NB4 (cell line): ENCODE data around the gene RDH11.

Experiments
- POLR2A ChIP-seq: IDR thresholded peaks from 2 replicates; pipeline ENCODE4 v1.6.1; 2011; ENCODE audit warnings: mild to moderate bottlenecking; ENCODE audit not compliant: insufficient read length; ENCODE audit errors: extremely low read depth
- TF ChIP-seq, protein P1 (sequence below): IDR thresholded peaks from one replicate; pipeline ENCODE4 v1.5.1; 2012; ENCODE audit warnings: low read depth, low read length

DNA sequence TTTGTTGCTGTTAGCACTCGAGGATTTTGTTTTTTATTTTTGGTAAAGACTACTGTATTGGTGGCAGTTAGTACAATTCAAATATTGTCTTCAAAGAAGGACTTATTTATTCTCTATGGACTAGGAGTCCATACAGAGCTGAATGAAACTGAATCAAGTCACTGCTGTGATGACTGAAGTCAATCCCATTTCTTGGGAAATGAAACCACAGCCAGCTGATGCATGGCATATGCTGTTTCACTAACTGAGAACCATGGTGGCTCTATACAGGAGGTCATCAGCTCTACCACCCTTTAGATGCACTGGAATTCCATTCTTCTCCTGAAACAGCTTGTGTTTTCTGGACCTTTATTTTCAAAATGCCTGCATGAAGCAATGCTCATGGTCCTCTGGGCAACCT, 43.4 kb downstream of the RDH11 start:
- no peak for TF ChIP-seq POLR2A
- TF ChIP-seq, protein P1, sequence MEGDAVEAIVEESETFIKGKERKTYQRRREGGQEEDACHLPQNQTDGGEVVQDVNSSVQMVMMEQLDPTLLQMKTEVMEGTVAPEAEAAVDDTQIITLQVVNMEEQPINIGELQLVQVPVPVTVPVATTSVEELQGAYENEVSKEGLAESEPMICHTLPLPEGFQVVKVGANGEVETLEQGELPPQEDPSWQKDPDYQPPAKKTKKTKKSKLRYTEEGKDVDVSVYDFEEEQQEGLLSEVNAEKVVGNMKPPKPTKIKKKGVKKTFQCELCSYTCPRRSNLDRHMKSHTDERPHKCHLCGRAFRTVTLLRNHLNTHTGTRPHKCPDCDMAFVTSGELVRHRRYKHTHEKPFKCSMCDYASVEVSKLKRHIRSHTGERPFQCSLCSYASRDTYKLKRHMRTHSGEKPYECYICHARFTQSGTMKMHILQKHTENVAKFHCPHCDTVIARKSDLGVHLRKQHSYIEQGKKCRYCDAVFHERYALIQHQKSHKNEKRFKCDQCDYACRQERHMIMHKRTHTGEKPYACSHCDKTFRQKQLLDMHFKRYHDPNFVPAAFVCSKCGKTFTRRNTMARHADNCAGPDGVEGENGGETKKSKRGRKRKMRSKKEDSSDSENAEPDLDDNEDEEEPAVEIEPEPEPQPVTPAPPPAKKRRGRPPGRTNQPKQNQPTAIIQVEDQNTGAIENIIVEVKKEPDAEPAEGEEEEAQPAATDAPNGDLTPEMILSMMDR: no peak
